Parietal lobe (tissue), 1 donor: ENCODE measurements around the gene TMEM273. TPM values are rescaled to one million over a fixed set of nuclear protein-coding genes. Genes with fewer than 3 reads are reported as not detected.

Experiments
- total RNA-seq: library from RNA; depleted of rRNA; stranded (reverse); fragments of >200 nt; gene quantifications from one replicate; pipeline ENCODE4 v1.2.3, GENCODE V29; 2014

The TMEM273 gene, protein sequence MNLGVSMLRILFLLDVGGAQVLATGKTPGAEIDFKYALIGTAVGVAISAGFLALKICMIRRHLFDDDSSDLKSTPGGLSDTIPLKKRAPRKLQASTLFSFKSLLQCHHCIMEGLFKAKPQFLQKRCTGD
- 1.6 TPM for total RNA-seq

DNA sequence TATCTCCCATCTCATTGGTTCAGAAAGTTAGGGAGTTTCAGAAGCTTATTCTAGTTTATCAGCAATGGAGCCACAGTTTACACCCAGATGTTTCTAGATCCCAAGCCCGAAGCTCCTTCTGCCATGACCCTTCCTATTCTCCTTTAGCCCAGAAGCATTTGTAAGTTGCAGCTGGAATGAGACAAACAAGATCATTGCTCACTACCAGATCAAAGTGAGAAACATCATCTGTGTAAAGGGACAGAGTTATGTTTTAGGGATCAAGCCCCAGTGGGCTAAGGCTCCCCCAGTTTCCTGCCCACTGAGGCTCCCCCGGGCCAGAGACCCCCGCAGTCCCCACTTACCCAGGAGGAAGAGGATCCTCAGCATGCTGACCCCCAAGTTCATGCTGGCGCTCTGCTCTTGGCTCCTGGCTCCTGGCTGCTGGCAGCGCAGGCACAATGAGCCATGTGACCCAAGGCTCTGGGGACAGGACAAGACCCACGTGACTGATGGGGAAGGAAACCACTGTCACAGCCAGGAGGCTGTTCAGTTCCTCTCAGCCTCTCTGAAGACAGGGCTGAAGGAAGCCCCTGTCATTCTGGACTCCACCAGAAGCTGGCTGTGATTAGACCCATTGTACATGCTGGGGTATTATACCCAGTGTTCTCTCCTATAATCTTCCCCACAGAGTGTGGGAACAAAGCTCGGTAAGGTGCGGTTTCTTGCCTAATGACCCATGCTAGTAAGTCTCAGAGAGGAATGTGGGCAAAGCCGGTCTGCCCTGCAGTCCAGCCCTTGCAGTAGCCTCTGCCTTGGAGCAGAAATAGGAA lies at the start of gene TMEM273:
Gene TMEM273 (minus strand): TSS at position 442 of the 812 bp plus-strand sequence. CDS start 55 bp downstream, at position 387.

GRCh38 chr10:49133706-49134248 lies 54.4 kb downstream of the TMEM273 start, which contains the start of gene FAM170B:
TSS of gene FAM170B (minus strand) at chr10:49134021. CDS start at chr10:49133918, 103 bp downstream.

DNA sequence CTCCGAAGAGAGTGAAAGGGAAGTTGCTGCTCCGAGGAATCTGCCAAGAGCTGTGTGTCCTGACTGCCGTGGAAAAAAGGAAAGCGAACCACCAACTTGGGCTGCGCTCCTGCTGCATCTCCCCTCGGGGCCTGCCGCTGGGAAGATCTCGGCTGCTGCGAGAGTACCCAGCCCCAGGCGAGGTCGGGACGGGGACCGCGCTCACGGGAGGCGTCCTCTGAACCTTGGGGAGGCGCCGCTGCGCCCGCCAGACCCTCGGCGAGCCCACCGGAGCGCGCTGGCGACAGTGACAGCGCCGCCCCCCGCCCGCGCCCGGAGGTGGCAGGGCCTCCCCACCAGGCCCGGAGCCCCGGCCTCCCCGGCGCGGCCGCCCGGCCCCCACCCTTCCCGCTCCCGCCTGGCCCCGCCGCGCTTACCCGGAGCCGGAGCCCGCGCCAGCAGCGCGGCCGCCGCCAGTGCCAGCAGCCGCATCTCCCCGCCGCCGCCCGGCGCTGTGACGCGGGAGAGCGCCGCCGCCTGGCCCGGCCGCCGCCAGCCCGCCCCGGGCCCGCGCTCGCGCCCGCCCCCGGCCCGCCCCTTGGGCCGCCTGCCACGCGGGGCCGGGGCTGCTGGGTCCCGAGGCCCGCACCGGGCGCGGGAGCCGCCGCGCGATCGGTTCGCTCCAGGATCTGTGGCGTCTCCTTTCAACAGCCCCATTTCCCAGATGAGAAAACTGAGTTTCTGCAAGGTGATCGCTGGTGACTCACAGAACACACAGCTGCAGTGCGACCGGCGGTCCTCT lies 73.0 kb downstream of the TMEM273 start, which contains the start of gene VSTM4:
Gene VSTM4 (minus strand): TSS at position 508 of the 781 bp plus-strand sequence. CDS start 37 bp downstream, at position 471.

Other genes with a start within 250 kb of the TMEM273 start
- not detected for gene LRRC18, start 248.6 kb downstream of the TMEM273 start, total RNA-seq
- gene VSTM4, start 72.9 kb downstream of the TMEM273 start, total RNA-seq: 2.2 TPM
- gene FAM170B, start 54.4 kb downstream of the TMEM273 start, total RNA-seq: not detected
- not detected for gene C10orf71, start 110.8 kb upstream of the TMEM273 start, total RNA-seq
- gene DRGX, start 207.7 kb upstream of the TMEM273 start, total RNA-seq: not detected